Vagina (tissue), 2 donors: ENCODE data around the gene ZNF664. TPM values are rescaled to one million over a fixed set of nuclear protein-coding genes. Genes with fewer than 3 reads are reported as not detected.

Source experiments
- DNase-seq, 2 donors: peaks; one replicate each; pipeline ENCODE4 v3.0.0-alpha.2; 2017; ENCODE audit errors: extremely low spot score in 2 of 2
- H3K27ac ChIP-seq: fragments of 200-600 bp; sonication (generic); one replicate; pipeline ENCODE4 v1.5.1; 2019
- H3K27me3 ChIP-seq: fragments of 200-600 bp; sonication (generic); one replicate; pipeline ENCODE4 v1.5.1; 2019
- H3K36me3 ChIP-seq, 2 donors: fragments of 200-600 bp; sonication (generic); one replicate each; pipeline ENCODE4 v1.5.1; 2017 to 2019
- H3K4me1 ChIP-seq: fragments of 200-600 bp; sonication (generic); one replicate; pipeline ENCODE4 v1.5.1; 2019
- H3K4me3 ChIP-seq, 2 donors: fragments of 200-600 bp; sonication (generic); 1 replicate in 1 of 2; 2 replicates in 1 of 2; pipeline ENCODE4 v1.5.1; 2016 to 2019
- H3K9me3 ChIP-seq: fragments of 200-600 bp; sonication (generic); one replicate; pipeline ENCODE4 v1.5.1; 2019
- POLR2A ChIP-seq, 2 donors: fragments of 450-650 bp; IDR thresholded peaks; one replicate each; pipeline ENCODE4 v1.6.1; 2017; ENCODE audit warnings: antibody characterized with exemption in 2 of 2, mild to moderate bottlenecking in 2 of 2, moderate library complexity in 2 of 2
- POLR2AphosphoS5 ChIP-seq, 2 donors: sonication (generic); formaldehyde crosslinking; IDR thresholded peaks; one replicate each; pipeline ENCODE4 v1.9.0; 2017; ENCODE audit warnings: antibody characterized with exemption in 2 of 2, mild to moderate bottlenecking in 2 of 2, low read depth in 1 of 2; ENCODE audit not compliant: insufficient read depth in 1 of 2
- intact Hi-C: fragments of 100-400 bp; cut with DNase I; formaldehyde crosslinking; loops from one replicate; pipeline ENCODE4 v1.15.1; 2023
- total RNA-seq: library from RNA; depleted of rRNA; stranded (reverse); fragments of >200 nt; gene quantifications from one replicate; pipeline ENCODE4 v1.2.3, GENCODE V29; 2016
- TF ChIP-seq, protein P1 (sequence below), 3 experiments: fragments of 450-650 bp in 2 of 3; fragments of 200-600 bp in 1 of 3; sonication (generic) in 1 of 3; IDR thresholded peaks; one replicate each; pipeline ENCODE4 v1.5.1; 2017 to 2019; ENCODE audit warnings: antibody characterized with exemption in 3 of 3, mild to moderate bottlenecking in 2 of 3, moderate library complexity in 2 of 3

ZNF664 gene
- total RNA-seq, 1 donor from 2014 or later: 40.5 TPM

DNA sequence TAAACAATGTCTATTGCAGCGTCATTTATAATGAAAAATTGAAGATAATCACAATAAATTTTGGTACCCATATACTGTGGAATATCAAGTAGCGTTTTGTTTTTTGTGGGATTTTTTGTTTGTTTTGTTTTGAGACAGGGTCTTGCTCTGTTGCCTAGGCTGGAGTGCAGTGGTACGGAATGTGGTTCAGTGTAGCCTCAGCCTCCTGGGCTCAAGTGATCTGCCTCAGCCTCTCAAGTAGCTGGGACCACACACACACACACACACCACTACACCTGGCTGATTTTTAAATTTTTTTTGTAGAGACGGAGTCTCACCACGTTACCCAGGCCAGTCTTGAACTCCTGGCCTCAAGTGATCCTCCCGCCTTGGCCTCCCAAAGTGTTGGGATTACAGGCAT lies 6.6 kb downstream of the ZNF664 start:
- no peaks in the 10 kb centered on the region for H3K36me3 ChIP-seq
- no peak for DNase-seq
- H3K9me3 ChIP-seq: no peaks in the 10 kb centered on the region
- H3K27ac ChIP-seq: no peak overlapping the region
- no peak for TF ChIP-seq POLR2AphosphoS5 (IDR thresholded peaks at IDR 0.05; ENCODE audit: insufficient read depth in 1 of 2, low read depth in 1 of 2)
- TF ChIP-seq, protein P1, sequence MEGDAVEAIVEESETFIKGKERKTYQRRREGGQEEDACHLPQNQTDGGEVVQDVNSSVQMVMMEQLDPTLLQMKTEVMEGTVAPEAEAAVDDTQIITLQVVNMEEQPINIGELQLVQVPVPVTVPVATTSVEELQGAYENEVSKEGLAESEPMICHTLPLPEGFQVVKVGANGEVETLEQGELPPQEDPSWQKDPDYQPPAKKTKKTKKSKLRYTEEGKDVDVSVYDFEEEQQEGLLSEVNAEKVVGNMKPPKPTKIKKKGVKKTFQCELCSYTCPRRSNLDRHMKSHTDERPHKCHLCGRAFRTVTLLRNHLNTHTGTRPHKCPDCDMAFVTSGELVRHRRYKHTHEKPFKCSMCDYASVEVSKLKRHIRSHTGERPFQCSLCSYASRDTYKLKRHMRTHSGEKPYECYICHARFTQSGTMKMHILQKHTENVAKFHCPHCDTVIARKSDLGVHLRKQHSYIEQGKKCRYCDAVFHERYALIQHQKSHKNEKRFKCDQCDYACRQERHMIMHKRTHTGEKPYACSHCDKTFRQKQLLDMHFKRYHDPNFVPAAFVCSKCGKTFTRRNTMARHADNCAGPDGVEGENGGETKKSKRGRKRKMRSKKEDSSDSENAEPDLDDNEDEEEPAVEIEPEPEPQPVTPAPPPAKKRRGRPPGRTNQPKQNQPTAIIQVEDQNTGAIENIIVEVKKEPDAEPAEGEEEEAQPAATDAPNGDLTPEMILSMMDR (IDR thresholded peaks at IDR 0.05): no peak
- no peak for TF ChIP-seq POLR2A (IDR thresholded peaks at IDR 0.05)
- intact Hi-C loops: no loop called here
- H3K4me1 ChIP-seq: peaks cover 22% of the 10 kb centered on the region
- no peak overlapping the region for H3K4me3 ChIP-seq
- no peaks in the 10 kb centered on the region for H3K27me3 ChIP-seq

GRCh38 chr12:123982269-123982668 lies 9.3 kb downstream of the ZNF664 start:
- peaks cover 17% of the 10 kb centered on the region for H3K4me1 ChIP-seq
- no peaks in the 10 kb centered on the region for H3K9me3 ChIP-seq
- no peaks in the 10 kb centered on the region for H3K36me3 ChIP-seq
- no peak overlapping the region for H3K27ac ChIP-seq
- intact Hi-C loops: no loop called here
- TF ChIP-seq, protein P1 (IDR thresholded peaks at IDR 0.05): no peak
- no peak for TF ChIP-seq POLR2AphosphoS5 (IDR thresholded peaks at IDR 0.05; ENCODE audit: insufficient read depth in 1 of 2, low read depth in 1 of 2)
- no peak for TF ChIP-seq POLR2A (IDR thresholded peaks at IDR 0.05)
- H3K27me3 ChIP-seq: no peaks in the 10 kb centered on the region
- H3K4me3 ChIP-seq: no peak overlapping the region
- no peak for DNase-seq

- H3K27me3 ChIP-seq: no peaks in the 10 kb centered on the region
- H3K4me1 ChIP-seq: peaks cover 17% of the 10 kb centered on the region
- no peak for DNase-seq
- peaks cover 0 to 10% of the 10 kb centered on the region in 2 donors for H3K36me3 ChIP-seq
- no peak overlapping the region for H3K27ac ChIP-seq
- TF ChIP-seq POLR2AphosphoS5 (IDR thresholded peaks at IDR 0.05; ENCODE audit: insufficient read depth in 1 of 2, low read depth in 1 of 2) (no peak), POLR2A (IDR thresholded peaks at IDR 0.05) (no peak)
- TF ChIP-seq, protein P1 (IDR thresholded peaks at IDR 0.05): peak in 2 of 3 experiments; percentile 28 to 47
- H3K4me3 ChIP-seq: no peak overlapping the region
- intact Hi-C loops: no loop called here
- no peaks in the 10 kb centered on the region for H3K9me3 ChIP-seq
Observed at GRCh38 chr12:123983822-123984485, 10.9 kb downstream of the ZNF664 start.

- no peaks in the 10 kb centered on the region for H3K27me3 ChIP-seq
- intact Hi-C loops: no loop called here
- peaks cover 0 to 19% of the 10 kb centered on the region in 2 donors for H3K36me3 ChIP-seq
- H3K4me3 ChIP-seq: no peak overlapping the region
- no peak overlapping the region for H3K27ac ChIP-seq
- DNase-seq: no peak
- TF ChIP-seq POLR2AphosphoS5 (IDR thresholded peaks at IDR 0.05; ENCODE audit: insufficient read depth in 1 of 2, low read depth in 1 of 2) (no peak), POLR2A (IDR thresholded peaks at IDR 0.05) (no peak)
- TF ChIP-seq, protein P1 (IDR thresholded peaks at IDR 0.05): no peak
- no peaks in the 10 kb centered on the region for H3K9me3 ChIP-seq
- H3K4me1 ChIP-seq: peaks cover 17% of the 10 kb centered on the region
Observed at GRCh38 chr12:123984903-123985302, 11.9 kb downstream of the ZNF664 start.

DNA sequence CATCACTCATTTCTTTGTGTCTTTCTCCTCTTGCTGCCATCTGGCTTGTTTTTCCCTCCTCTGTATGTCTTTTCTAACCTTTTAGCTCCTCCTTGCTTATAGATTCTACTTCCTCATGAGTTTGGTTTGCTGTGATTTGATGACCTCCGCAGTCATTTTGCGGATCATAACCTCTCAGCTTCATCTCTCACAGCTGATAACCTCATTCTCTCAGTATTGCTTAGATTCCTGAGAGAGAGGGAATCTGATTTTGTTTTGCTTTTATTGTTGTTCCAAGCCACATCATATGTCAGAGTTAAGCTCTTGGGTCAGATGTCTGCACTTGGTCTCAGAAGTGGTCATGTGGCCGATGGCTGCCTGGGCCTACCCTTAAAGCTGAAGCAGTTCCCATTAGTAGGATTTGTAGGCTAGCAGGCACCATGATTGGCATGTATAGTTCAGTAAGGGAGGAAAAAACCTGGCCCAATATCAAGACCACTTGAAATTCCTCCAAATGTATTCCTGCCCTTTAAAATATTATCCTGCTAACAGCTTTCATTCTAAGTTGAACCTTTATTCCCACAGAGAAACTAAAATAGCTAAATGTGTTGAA lies 13.5 kb downstream of the ZNF664 start:
- peaks cover 0 to 20% of the 10 kb centered on the region in 2 donors for H3K36me3 ChIP-seq
- intact Hi-C loops: no loop called here

More for the DNA sequence above, 13.5 kb downstream of the ZNF664 start:
- H3K9me3 ChIP-seq: no peaks in the 10 kb centered on the region
- H3K27ac ChIP-seq: peak overlapping the region; percentile 55
- no peaks in the 10 kb centered on the region for H3K27me3 ChIP-seq
- TF ChIP-seq, protein P1 (IDR thresholded peaks at IDR 0.05): no peak
- TF ChIP-seq POLR2A (IDR thresholded peaks at IDR 0.05): no peak
- TF ChIP-seq POLR2AphosphoS5 (IDR thresholded peaks at IDR 0.05; ENCODE audit: insufficient read depth in 1 of 2, low read depth in 1 of 2): no peak
- H3K4me1 ChIP-seq: peaks cover 31% of the 10 kb centered on the region
- H3K4me3 ChIP-seq: no peak overlapping the region
- DNase-seq: no peak
